Measurements from ENCODE around the gene NXPH3. TPM values are rescaled to one million over a fixed set of nuclear protein-coding genes. Genes with fewer than 3 reads are reported as not detected.

Gene NXPH3
- total RNA-seq, 6 experiments from 2014 or later, result 0.09 to 0.43 (median 0.21) TPM; not detected in 1

DNA sequence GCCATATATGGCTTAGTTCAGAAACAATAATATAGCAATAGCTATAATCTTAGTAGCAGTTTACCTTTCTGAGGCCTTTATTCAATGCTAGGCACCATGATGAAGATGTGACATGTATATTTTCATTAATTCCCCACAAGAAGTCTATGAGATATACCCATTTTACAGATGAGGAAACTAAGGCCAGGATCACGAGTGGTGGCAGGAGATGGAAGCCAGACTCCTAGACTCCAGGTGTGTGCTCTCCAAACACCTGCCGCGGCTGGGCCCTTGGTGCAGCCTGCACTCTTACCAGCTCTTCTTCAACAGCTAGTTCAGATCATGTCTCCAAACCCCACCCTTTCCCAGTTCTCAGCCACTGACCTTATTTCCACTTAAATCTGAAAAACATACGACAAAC lies 15.2 kb downstream of the NXPH3 start:
- no peaks in the 10 kb centered on the region for H3K36me3 ChIP-seq
- TF ChIP-seq, protein P1, sequence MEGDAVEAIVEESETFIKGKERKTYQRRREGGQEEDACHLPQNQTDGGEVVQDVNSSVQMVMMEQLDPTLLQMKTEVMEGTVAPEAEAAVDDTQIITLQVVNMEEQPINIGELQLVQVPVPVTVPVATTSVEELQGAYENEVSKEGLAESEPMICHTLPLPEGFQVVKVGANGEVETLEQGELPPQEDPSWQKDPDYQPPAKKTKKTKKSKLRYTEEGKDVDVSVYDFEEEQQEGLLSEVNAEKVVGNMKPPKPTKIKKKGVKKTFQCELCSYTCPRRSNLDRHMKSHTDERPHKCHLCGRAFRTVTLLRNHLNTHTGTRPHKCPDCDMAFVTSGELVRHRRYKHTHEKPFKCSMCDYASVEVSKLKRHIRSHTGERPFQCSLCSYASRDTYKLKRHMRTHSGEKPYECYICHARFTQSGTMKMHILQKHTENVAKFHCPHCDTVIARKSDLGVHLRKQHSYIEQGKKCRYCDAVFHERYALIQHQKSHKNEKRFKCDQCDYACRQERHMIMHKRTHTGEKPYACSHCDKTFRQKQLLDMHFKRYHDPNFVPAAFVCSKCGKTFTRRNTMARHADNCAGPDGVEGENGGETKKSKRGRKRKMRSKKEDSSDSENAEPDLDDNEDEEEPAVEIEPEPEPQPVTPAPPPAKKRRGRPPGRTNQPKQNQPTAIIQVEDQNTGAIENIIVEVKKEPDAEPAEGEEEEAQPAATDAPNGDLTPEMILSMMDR (IDR thresholded peaks at IDR 0.05), result no peak
- no peak for TF ChIP-seq POLR2A (IDR thresholded peaks at IDR 0.05)
- H3K27me3 ChIP-seq, result no peaks in the 10 kb centered on the region
- intact Hi-C loops (cut with DNase I), result no loop called here
- H3K27ac ChIP-seq, result no peak overlapping the region
- DNase-seq, result no peak
- H3K4me1 ChIP-seq, result no peaks in the 10 kb centered on the region
- no peak overlapping the region for H3K4me3 ChIP-seq
- no peaks in the 10 kb centered on the region for H3K9me3 ChIP-seq
- 89% methylated on average over 3 of the region's 4 CpGs for WGBS (ENCODE audit: insufficient coverage, low coverage, low lambda C conversion rate, missing lambda C conversion rate)
- no peak for ATAC-seq

DNA sequence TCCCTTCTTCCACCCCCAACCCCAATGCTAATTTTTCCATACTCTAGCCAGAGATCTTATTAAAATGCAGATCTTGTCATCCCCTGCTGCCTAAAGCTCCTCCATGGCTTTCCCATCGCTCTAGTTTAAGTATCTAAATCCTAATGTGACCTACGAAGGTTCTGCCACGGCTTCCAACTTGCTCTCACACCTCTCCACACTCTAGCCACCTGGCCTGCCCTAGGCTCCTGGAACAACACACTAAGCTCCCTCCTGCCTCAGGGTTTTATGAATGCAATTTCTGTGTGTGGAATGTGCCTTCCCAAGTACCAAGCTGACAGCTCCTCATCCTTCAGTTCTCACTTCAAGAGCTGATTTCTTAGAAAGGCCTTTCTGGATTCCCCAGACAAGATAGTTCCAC lies 16.6 kb downstream of the NXPH3 start:
- H3K4me3 ChIP-seq, result no peak overlapping the region

DNA sequence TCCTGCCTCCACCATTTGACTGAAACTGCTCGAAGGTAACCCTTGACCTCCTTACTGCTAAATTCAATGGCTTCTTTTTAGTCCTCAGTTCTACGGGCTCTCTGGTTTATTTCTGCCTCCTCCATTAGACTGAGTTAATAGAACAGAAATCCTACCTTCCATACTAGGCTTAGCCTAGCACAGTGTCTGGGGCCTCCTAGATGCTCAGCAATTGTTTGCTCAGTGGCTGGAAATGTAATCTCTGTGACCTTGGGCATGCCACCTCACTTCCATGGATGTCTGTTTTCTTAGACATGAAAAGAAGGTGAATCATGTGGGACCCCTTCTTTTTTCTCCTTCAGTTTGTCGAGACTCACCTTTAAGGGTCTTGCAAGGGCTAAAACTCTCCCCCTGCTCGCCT lies 19.7 kb downstream of the NXPH3 start:
- TF ChIP-seq POLR2A (IDR thresholded peaks at IDR 0.05), result no peak
- TF ChIP-seq, protein P1 (IDR thresholded peaks at IDR 0.05), result no peak
- Histone ChIP-seq H3K4me3 (no peak overlapping the region), H3K27me3 (no peaks in the 10 kb centered on the region), H3K4me1 (no peaks in the 10 kb centered on the region), H3K9me3 (no peaks in the 10 kb centered on the region), H3K36me3 (peaks cover 0 to 34% (median 0%) of the 10 kb centered on the region in 4 donors), H3K27ac (no peak overlapping the region)
- ATAC-seq, result no peak
- WGBS (ENCODE audit: insufficient coverage, low coverage, low lambda C conversion rate, missing lambda C conversion rate), result 98% methylated on average over 4 of the region's 4 CpGs
- DNase-seq, result no peak
- intact Hi-C loops (cut with DNase I), result no loop called here

More for the DNA sequence above, 16.6 kb downstream of the NXPH3 start:
- intact Hi-C loops (cut with DNase I), result no loop called here
- Histone ChIP-seq H3K4me1 (no peaks in the 10 kb centered on the region), H3K9me3 (no peaks in the 10 kb centered on the region), H3K27ac (no peak overlapping the region), H3K36me3 (peaks cover 0 to 10% (median 0%) of the 10 kb centered on the region in 4 donors), H3K27me3 (no peaks in the 10 kb centered on the region)
- no peak for DNase-seq
- no peak for ATAC-seq
- WGBS (ENCODE audit: insufficient coverage, low coverage, low lambda C conversion rate, missing lambda C conversion rate), result 97% methylated on average over 3 of the region's 3 CpGs
- TF ChIP-seq, protein P1 (IDR thresholded peaks at IDR 0.05), result no peak
- no peak for TF ChIP-seq POLR2A (IDR thresholded peaks at IDR 0.05)

DNA sequence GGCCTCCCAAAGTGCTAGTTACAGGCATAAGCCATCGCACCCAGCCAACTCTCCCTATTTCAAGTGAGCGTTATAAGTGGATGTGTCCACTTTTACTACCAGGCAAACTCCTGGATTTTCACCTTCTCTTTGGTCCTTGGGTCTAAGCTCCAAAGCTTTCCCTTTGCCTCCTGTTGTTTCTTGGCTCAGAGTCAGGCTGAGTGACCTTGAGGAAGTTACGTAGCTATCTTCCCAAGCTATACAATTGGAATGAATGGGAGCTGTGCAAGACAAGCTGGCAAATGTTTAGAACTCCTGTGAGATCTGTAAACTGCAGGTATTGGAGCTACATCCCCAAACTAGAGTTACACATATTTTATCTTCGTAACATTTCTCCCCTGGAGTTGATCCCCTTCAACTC lies 20.3 kb downstream of the NXPH3 start:
- ATAC-seq, result no peak
- Histone ChIP-seq H3K4me1 (no peaks in the 10 kb centered on the region), H3K36me3 (peaks cover 0 to 40% (median 0%) of the 10 kb centered on the region in 4 donors), H3K4me3 (no peak overlapping the region), H3K9me3 (no peaks in the 10 kb centered on the region), H3K27me3 (no peaks in the 10 kb centered on the region), H3K27ac (no peak overlapping the region)
- TF ChIP-seq, protein P1 (IDR thresholded peaks at IDR 0.05), result no peak
- TF ChIP-seq POLR2A (IDR thresholded peaks at IDR 0.05), result no peak
- WGBS (ENCODE audit: insufficient coverage, low coverage, low lambda C conversion rate, missing lambda C conversion rate), result 93% methylated on average over 3 of the region's 4 CpGs
- intact Hi-C loops (cut with DNase I), result no loop called here
- no peak for DNase-seq
